HG02759 (cell line): ENCODE measurements around the gene ENOX2.
"Not testable (repeated sequence)": the region's sequence is repeated elsewhere in the genome, so short reads cannot be mapped to it uniquely, and the experiment has no call there.

Experiments used
- ATAC-seq: cut with Tn5 transposase; IDR thresholded peaks from one replicate; pipeline ENCODE4 v1.9.1; 2021; ENCODE audit warnings: mild to moderate bottlenecking, moderate library complexity; ENCODE audit not compliant: unreplicated experiment

ENOX2 gene

GRCh38 chrX:130829526-130830515 is 73.2 kb downstream of the ENOX2 start:
- no peak for ATAC-seq

- ATAC-seq, result no peak
These were observed 74.4 kb downstream of the ENOX2 start for GRCh38 chrX:130828641-130829040.

GRCh38 chrX:130827648-130828047 is 75.4 kb downstream of the ENOX2 start:
- no peak for ATAC-seq

DNA sequence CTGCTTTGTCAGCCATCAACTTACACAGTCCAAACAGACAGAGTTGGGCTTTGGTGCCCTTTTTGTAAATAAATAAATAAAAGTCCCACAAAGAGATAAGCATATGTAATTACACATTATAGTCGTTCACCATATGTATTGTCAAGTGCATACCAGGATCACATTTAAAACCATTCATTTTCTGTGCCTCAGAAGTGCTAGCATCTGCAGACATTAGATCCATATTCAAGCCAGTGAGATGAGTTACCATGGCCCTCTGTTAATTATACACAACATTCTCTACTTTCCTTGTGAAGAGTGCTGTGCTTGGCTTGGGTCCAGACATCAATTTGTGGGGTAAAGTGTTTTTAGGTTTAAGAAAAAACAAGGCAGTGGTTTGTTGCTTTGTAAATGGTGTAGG is 76.8 kb downstream of the ENOX2 start:
- no peak for ATAC-seq

DNA sequence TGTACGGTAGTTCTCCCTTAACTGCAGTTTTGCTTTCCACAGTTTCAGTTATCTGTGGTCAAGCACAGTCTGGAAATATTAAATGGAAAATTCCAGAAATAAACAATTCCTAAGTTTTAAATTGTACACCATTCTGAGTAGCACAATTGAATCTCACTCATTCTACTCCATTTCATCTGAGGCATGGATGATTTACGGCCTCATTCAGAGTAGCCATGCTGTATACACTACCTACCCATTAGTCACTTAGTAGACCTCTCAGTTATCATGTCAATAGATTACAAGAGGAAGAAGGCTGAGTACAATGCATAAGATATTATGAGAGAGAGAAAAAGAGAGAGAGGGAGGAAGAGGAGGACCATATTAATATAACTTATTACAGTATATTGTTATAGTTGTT is 77.5 kb downstream of the ENOX2 start:
- no peak for ATAC-seq

- ATAC-seq, result not testable (repeated sequence)
These were observed 83.6 kb downstream of the ENOX2 start for GRCh38 chrX:130819367-130819766.

DNA sequence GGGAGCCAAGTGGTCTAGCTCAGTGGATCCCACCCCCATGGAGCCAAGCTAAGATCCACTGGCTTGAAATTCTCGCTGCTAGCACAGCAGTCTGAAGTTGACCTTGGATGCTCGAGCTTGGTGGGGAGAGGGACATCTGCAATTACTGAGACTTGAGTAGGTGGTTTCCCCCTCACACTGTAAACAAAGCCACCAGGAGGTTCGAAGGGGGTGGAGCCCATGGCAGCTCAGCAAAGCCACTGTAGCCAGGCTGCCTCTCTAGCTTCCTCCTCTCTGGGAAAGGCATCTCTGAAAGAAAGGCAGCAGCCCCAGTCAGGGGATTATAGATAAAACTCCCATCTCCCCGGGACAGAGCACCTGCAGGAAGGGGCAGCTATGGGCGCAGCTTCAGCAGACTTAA is 89.1 kb downstream of the ENOX2 start:
- ATAC-seq, result not testable (repeated sequence)

- no peak for ATAC-seq
These were observed 92.4 kb downstream of the ENOX2 start for GRCh38 chrX:130810561-130810960.

DNA sequence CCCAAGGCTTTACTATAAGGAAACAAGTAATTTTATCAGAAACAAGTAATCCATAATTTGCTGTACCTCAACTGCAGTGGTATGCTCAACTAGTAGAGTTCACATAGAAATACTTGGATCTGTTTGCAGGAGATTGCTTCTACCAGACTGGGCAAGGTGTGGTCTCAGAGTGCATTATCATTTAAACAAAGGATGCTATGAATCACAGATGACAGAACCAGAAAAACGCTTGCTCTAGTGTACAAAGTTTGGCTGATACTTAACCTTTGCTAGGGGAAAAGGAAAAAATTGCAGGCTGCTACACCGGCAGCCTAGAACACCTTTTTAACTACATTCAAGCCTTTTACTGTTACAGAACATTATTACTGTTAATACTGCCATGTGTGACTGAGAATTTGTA is 97.1 kb downstream of the ENOX2 start:
- ATAC-seq, result no peak

GRCh38 chrX:130803537-130803936 is 99.5 kb downstream of the ENOX2 start:
- no peak for ATAC-seq

DNA sequence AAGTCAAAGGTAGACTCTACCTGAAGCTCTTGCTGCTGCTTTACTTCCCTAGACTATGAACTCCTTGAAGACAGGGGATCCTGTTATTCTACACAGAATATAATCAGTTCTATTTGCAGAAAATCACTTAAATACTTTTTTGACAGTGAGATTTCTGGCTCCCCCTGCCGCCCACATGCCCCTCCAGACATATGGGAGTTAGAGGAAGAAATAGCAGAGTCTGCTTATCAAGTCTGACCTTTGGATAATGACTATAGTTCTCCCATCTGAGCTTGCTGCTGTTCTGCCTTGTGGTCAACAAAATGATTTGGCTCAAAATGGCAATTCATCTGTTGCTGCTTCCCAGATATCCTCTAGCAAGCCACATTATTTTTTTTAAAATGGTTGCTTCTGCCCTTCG is 101.1 kb downstream of the ENOX2 start:
- no peak for ATAC-seq

- ATAC-seq, result no peak
These were observed 103.6 kb downstream of the ENOX2 start for GRCh38 chrX:130799393-130799792.

GRCh38 chrX:130793975-130794374 is 109.0 kb downstream of the ENOX2 start:
- no peak for ATAC-seq

GRCh38 chrX:130791870-130792269 is 111.1 kb downstream of the ENOX2 start:
- ATAC-seq, result not testable (repeated sequence)

DNA sequence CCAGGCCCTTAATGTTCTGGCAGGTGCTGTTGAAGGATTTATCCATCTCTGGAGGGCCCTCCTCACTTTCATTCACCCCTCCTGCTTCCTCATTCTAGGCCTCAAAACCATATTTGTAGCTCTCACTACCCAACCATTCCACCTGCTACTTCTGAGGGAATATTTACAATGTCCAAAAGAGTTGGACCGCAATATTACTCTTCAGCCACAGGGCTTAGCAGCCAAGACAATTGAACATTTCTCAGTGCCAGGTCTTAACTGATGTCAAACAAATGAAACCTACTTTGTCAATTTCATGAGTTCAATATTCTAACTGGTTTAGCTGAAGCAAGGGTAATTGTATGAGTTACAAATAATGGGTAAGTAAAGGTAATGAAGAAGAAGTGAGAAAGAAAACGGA is 113.2 kb downstream of the ENOX2 start:
- no peak for ATAC-seq

DNA sequence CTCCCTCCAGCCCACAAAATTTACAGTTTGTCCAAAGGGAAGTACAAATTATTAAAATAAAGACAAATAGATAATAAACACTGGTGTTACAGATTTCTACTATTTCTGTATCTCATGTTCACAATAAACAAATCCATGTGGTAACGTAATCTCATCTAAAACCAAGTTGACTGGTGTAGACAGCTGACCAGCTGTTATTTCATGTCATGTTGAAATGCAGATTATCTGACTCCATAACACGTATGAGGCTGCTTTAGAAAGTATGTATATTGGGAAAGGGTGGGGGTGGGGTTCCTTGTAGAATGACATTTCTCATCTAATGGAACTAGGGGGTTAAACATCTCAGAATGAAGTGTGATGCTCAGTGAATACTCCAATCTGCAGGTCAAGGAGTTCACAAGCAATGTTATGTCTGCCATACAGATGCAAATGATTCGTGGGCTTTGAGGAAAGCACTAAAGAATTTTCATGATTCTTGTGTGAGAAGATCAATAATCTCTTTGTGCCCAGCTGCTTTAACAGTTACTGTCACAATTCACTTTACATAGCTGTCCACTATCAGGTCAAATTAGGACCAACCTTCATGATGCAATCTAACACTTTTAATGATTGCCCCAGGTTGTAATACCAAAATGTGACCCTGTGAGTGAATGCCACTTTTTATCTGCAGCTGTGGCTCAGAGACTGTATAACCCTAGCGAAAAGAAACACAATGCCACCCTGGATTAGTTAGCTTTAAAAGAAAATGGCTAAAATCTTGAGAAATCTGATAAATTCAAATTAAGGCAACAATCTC is 114.0 kb downstream of the ENOX2 start:
- no peak for ATAC-seq

DNA sequence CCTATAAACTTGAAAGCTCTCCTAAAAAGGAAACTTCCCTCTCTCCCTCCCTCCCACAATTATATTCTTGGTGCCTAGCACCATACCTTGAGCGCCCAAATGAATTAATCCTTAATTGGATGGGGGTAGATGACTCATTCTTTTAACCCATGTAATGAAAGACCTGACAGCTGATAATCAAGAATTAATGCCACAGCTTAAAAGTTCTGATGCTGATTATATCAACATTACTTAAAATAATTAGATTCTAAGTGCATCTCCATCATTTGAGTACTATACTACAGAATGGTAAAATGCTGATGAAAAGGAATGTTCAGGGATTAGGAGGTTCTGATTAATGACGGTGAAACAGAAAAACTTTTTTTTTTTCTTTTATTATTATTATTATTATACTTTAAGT is 117.0 kb downstream of the ENOX2 start:
- ATAC-seq, result no peak

DNA sequence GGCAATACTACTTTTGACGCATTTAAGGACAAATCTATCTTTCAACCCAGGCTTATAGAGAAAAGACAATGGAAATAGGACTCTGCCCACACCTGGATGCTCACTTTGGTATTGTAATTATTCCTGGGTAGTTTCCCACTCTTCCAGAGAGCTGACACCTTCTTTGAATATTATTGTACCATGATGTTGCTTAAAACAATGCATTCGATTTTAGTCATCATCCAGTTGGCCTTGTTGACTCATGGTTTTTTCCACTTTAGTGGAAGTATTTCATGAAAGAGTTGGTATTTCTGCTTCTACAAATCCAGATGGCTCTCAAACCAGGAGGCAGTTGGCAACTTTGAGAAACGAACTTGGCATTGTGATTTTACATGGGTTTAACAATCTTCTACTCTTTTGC is 124.2 kb downstream of the ENOX2 start:
- no peak for ATAC-seq

DNA sequence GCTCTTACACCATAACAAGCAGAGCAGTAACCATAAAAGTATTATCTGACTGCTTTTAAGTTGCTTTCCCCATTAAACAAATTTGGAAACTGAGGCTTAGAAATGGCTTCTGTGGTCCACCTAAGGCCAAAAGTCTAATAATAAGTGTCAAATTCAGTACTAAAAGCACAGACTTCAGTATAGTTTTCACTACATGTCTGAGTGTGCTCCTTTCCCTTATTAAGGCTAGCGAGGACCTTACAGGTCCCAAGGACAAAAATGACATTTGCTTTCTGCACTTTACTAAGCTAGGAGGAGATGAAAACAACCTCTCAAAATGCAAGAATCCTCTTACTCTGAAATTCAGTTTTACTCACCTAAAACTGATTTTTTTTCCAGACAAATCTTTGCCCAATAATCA is 127.2 kb downstream of the ENOX2 start:
- no peak for ATAC-seq

DNA sequence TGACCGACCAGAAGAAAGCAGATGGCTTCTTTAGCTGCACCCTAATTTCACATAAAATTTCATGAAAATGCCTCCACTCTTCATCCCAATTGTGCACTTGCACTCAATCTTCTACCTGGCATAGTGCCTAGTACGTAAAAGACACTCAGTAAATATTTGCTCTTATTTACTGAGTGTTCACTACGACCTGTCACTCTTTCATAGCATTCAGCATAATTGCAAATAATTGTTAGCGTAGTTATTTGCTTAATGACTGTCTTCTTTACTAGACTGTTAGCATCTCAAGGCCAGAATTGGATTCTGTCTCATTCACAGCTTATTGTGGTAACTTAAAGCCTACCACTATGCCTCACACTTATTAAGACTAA is 130.2 kb downstream of the ENOX2 start:
- no peak for ATAC-seq

- ATAC-seq, result no peak
These were observed 130.8 kb downstream of the ENOX2 start for GRCh38 chrX:130772105-130772775.
